ENCODE measurements around the gene ACOT7. TPM values are rescaled to one million over a fixed set of nuclear protein-coding genes. Genes with fewer than 3 reads are reported as not detected.

The ACOT7 gene
- total RNA-seq, 1 donor from 2014 or later = 80.3 TPM

DNA sequence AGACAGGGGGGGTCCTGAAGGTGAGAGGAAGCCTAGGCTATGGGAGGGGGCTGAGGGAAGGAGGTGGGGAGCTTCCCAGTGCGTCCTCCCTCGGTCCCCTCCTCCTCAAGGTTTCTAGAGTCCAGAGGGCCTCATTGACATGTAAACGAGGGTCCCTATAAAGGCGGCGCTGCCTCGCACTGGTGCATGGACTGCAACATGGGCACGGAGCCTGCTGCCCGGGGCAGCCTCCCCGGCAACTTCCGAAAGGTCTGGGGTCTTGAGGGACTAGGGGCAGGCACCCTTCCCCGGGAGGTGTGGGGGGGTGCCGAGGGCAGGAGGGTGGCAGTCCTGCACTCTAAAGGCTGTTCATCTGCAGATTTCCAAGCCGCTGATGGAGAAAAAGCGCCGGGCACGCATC lies 149.6 kb downstream of the ACOT7 start, which contains the start of gene HES3:
HES3 (plus strand) TSS at position 187 of the 400 bp plus-strand sequence; CDS start at position 374, 187 bp downstream.
- no peak for DNase-seq (ENCODE audit: low read depth)
- no peak within 1 kb of the TSS for H3K4me3 ChIP-seq (ENCODE audit: low read depth, low read length)
- TF ChIP-seq, protein P1, sequence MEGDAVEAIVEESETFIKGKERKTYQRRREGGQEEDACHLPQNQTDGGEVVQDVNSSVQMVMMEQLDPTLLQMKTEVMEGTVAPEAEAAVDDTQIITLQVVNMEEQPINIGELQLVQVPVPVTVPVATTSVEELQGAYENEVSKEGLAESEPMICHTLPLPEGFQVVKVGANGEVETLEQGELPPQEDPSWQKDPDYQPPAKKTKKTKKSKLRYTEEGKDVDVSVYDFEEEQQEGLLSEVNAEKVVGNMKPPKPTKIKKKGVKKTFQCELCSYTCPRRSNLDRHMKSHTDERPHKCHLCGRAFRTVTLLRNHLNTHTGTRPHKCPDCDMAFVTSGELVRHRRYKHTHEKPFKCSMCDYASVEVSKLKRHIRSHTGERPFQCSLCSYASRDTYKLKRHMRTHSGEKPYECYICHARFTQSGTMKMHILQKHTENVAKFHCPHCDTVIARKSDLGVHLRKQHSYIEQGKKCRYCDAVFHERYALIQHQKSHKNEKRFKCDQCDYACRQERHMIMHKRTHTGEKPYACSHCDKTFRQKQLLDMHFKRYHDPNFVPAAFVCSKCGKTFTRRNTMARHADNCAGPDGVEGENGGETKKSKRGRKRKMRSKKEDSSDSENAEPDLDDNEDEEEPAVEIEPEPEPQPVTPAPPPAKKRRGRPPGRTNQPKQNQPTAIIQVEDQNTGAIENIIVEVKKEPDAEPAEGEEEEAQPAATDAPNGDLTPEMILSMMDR (conservative IDR thresholded peaks at IDR 0.05; ENCODE audit: low read depth, low read length) = no peak

DNA sequence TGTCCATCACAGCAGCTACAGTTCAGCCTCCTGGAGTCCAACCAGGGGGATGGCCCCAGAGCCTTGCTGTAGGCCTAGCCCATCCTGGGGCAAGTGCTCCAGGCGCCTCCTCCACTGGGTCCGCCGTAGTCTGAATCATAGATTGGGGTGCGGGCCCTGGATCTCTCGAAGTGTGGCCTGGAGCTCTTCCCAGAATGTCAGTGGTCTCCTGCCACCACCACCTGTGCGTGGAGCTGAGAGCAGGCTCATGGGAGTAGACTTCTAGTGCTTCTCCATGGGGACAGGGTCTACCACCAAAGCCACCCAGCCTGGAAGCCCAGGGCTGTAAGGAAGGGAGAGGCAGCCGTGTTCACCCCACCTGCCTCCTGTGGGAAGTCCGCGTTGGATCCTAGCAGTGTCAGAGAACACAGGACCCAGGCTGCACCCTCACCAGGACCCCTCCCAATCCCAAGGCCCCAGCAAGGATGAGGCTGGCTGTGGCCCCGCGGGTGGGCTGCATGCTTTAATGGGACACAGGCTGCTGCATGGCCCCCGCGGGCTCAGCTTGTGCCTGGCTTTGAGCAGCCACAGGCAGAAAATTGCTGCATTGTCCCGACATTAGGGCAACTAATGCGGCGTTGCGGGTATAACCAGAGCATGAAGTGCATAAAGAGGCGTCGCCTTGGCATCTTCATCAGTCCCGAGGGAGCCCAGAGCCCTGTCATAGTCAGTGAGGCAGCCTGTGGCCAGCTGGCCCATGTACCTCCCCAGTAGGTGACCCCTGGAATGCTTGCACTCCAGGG lies 150.3 kb downstream of the ACOT7 start:
- no peak overlapping the region for H3K4me3 ChIP-seq (ENCODE audit: low read depth, low read length)
- no peak for DNase-seq (ENCODE audit: low read depth)
- TF ChIP-seq, protein P1 (conservative IDR thresholded peaks at IDR 0.05; ENCODE audit: low read depth, low read length) = no peak

DNA sequence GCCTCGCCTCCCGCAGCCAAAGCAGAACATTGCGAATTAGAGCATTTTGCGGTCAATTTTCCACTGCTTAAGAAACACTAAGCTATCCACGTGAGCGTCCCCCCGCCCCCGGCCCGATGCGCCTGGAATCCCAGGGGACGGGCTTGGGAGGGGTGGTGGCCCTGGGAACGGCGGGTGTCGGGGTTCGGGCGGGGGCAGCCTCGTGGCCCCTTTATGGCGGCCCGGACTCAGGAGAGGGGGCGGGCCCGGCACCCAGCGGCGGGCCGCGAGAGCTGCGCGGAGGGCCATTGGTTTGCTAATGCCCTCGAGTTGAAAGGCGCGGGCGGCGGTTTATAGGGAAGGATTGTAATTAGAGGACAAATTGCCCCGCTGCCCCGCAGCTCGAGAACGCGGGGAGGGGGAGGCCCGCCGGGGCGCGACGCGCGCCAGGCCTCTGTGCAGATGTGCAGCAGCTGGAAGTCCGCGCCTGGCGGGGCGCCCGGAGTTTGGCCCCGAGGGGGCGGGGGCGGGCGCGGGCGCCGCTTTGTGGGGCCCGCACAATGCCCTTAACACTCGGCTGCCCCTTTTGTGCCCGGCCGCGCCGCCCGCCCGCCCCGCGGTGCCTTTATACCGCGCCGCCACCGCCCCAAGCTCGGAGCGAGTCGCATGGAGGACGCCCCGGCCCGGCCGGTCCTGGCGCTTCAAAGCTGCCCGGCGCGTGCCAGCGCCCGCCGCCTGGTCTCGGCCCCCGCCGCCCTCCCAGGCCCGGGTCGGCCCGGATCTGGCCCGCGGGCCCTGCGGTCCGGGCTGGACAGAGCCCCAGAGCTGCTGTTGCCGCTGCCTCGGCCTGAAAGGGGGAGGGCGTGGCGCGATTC lies 151.5 kb downstream of the ACOT7 start:
- TF ChIP-seq, protein P1 (conservative IDR thresholded peaks at IDR 0.05; ENCODE audit: low read depth, low read length) = no peak
- peak overlapping the region; percentile 8 for H3K4me3 ChIP-seq (ENCODE audit: low read depth, low read length)
- no peak for DNase-seq (ENCODE audit: low read depth)

DNA sequence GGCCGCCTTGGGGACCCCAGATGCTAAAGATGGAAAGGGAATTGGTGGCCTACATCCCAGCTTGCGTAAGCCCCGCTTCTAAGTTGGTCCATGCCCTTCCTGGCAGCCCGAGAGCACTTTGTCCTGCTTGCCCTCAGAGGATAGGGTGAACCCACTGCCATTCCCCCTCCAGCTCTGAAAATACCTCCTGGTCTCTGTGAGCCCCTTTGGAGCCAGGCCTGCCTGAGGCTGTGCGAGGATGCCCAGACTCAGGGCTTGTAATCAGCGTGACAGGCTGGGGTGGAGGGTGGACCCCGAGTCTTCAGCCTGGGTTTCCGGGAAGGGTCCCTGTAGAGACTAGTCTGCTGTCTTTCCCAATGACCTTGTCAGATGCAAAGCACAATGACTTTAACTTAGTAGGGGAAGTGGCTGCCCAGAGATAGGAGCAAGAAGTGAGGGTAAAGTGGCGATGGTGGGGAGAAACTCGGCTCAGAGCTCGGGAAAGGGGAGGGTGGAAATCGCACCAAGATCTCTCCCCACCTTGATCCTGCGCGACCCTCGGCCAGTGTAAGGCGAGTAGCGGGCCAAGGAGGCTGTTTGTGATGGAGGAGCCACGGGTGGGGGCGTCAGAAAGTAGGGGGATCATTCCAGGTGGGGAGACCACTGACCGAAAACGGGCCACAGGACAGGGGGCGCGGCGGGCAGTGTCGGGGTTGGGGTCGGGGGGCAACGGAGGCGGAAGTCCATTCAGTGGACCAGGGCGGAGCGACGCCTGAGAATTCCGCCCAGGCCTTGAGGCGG lies 152.3 kb downstream of the ACOT7 start:
- H3K4me3 ChIP-seq (ENCODE audit: low read depth, low read length) = no peak overlapping the region
- no peak for DNase-seq (ENCODE audit: low read depth)
- TF ChIP-seq, protein P1 (conservative IDR thresholded peaks at IDR 0.05; ENCODE audit: low read depth, low read length) = no peak

DNA sequence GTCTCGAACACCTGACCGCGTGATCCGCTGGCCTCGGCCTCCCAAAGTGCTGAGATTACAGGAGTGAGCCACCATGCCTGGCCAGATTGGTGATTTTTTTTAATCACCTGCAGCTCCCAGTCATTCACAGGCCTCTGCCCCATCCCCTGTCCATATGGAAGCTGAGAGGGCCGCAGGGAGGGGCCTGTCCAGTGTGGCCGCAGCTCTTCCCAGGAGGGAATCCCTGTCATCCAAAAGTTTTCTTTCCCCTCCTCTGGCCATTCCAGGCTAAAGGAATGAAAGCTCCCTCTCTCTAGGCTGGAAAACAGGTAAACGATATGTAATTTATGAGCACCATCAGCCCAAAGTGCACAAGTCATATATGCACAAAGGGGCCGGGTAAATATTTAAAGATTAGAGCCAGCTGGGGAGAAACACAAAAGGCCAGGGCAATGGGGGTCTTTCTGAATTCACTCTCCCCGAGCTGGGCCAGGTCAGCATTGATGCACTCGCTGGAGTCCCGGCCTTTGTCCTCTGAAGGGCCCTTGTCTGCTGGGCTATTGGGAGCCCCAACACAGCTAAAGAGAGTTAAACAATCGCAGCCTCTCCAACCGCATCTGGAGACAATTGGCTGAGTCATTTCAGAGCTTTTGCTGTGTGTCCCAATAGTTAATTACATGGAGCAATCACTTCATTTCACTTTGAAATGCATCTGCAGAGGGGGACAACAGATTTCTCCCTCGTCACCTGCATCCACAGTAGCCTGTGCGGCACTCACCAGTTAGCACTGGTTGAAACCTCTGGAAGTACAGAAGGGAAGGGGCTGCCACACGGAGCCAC lies 153.4 kb downstream of the ACOT7 start:
- H3K4me3 ChIP-seq (ENCODE audit: low read depth, low read length) = no peak overlapping the region
- no peak for DNase-seq (ENCODE audit: low read depth)
- TF ChIP-seq, protein P1 (conservative IDR thresholded peaks at IDR 0.05; ENCODE audit: low read depth, low read length) = no peak

DNA sequence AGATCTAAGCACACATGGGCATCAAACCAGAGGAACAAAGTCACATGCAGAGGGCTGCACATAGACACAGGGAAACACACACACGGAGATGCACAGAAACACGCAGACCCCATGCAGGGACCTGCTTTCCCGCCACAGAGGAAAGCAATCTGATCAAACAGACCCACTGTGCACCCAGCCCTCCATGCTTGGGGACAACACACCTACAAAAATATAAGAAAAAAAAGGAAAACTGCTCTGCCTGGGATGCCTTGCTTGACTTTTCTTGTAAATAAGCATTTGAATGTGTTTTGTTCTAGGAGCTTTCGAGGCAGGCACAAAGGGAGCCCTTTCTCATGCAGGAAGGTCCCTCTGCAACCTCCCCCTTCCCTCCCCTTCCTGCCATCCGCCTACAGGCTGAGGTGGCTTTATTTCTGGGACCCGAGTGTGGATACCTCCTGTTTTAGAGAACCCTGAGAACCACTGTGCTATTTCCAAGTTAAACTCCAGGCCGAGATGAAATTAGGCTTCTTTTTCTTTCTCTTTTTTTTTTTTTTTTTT lies 154.3 kb downstream of the ACOT7 start:
- no peak overlapping the region for H3K4me3 ChIP-seq (ENCODE audit: low read depth, low read length)
- no peak for DNase-seq (ENCODE audit: low read depth)
- TF ChIP-seq, protein P1 (conservative IDR thresholded peaks at IDR 0.05; ENCODE audit: low read depth, low read length) = no peak

Measured in epithelial cell of proximal tubule (primary cell).